HCEC 1CT (cell line): ENCODE results near the gene XCR1.
A peak's percentile ranks its signal among the peaks of the same experiment; 100 is the strongest.
"Not testable (repeated sequence)": the region's sequence is repeated elsewhere in the genome, so short reads cannot be mapped to it uniquely, and the experiment has no call there.

Experiments used
- DNase-seq: peaks from one replicate; pipeline ENCODE4 v3.0.0-alpha.2; 2017

XCR1 gene

GRCh38 chr3:45997942-45998341 is 29.3 kb downstream of the XCR1 start:
- DNase-seq, result no peak

GRCh38 chr3:45997499-45997898 is 29.8 kb downstream of the XCR1 start:
- not testable (repeated sequence) for DNase-seq

GRCh38 chr3:45995236-45996192 is 31.8 kb downstream of the XCR1 start, which contains the start of gene FYCO1:
TSS of gene FYCO1 (minus strand) at chr3:45995824. CDS start at chr3:45984910, 10,914 bp downstream.
- DNase-seq, result peak; percentile 91

- DNase-seq, result no peak
Observed at GRCh38 chr3:45994419-45995235, 32.7 kb downstream of the XCR1 start.

- DNase-seq, result no peak
Observed at GRCh38 chr3:45993421-45994027, 33.8 kb downstream of the XCR1 start.

GRCh38 chr3:45992821-45993221 is 34.5 kb downstream of the XCR1 start:
- peak; percentile 26 for DNase-seq

- DNase-seq, result no peak
Observed at GRCh38 chr3:45992133-45992729, 35.1 kb downstream of the XCR1 start.

GRCh38 chr3:45991341-45991740 is 35.9 kb downstream of the XCR1 start:
- no peak for DNase-seq

- no peak for DNase-seq
Observed at GRCh38 chr3:45990181-45990580, 37.1 kb downstream of the XCR1 start.

GRCh38 chr3:45988804-45989203 is 38.5 kb downstream of the XCR1 start:
- peak; percentile 90 for DNase-seq

GRCh38 chr3:45988362-45988761 is 38.9 kb downstream of the XCR1 start:
- DNase-seq, result no peak

- DNase-seq, result peak; percentile 60
Observed at GRCh38 chr3:45987368-45988291, 39.7 kb downstream of the XCR1 start.

GRCh38 chr3:45986303-45986982 is 40.8 kb downstream of the XCR1 start:
- DNase-seq, result peak; percentile 75

- DNase-seq, result no peak
Observed at GRCh38 chr3:45985532-45986302, 41.6 kb downstream of the XCR1 start.

- no peak for DNase-seq
Observed at GRCh38 chr3:45984331-45985312, 42.7 kb downstream of the XCR1 start.

- DNase-seq, result no peak
Observed at GRCh38 chr3:45983770-45984169, 43.5 kb downstream of the XCR1 start.

- peak; percentile 21 for DNase-seq
Observed at GRCh38 chr3:45981346-45982074, 45.8 kb downstream of the XCR1 start.

- no peak for DNase-seq
Observed at GRCh38 chr3:45980819-45981218, 46.5 kb downstream of the XCR1 start.
